Neuronal stem cell (in vitro differentiated cells): ENCODE results near the gene ACTRT2.

Experiments used
- DNase-seq: peaks from one replicate; pipeline ENCODE4 v3.0.0-alpha.2; 2013; ENCODE audit warnings: low spot score
- H2AFZ ChIP-seq: one replicate; pipeline ENCODE4 v1.6.1; 2013; ENCODE audit warnings: mild to moderate bottlenecking, low read length, inconsistent platforms
- H2AK5ac ChIP-seq: 2 replicates; pipeline ENCODE4 v1.6.1; 2013; ENCODE audit warnings: low read depth, mild to moderate bottlenecking, inconsistent platforms, low read length, moderate library complexity, mixed read lengths
- H2BK120ac ChIP-seq: 2 replicates; pipeline ENCODE4 v1.6.1; 2013; ENCODE audit warnings: low read depth, mild to moderate bottlenecking, inconsistent platforms, low read length, moderate library complexity, mixed read lengths
- H2BK12ac ChIP-seq: one replicate; pipeline ENCODE4 v1.6.1; 2013; ENCODE audit warnings: low read length, inconsistent platforms
- H2BK15ac ChIP-seq: 2 replicates; pipeline ENCODE4 v1.6.1; 2013; ENCODE audit warnings: mild to moderate bottlenecking, low read length, inconsistent platforms, mixed read lengths
- H2BK5ac ChIP-seq: one replicate; pipeline ENCODE4 v1.6.1; 2013; ENCODE audit warnings: inconsistent platforms, mild to moderate bottlenecking, low read length, moderate library complexity
- H3K14ac ChIP-seq: one replicate; pipeline ENCODE4 v1.6.1; 2013; ENCODE audit warnings: low read length, inconsistent platforms
- H3K18ac ChIP-seq: 2 replicates; pipeline ENCODE4 v1.6.1; 2013; ENCODE audit warnings: low read length, inconsistent platforms
- H3K23ac ChIP-seq: 2 replicates; pipeline ENCODE4 v1.6.1; 2013; ENCODE audit warnings: low read depth, mild to moderate bottlenecking, mixed read lengths, low read length, inconsistent platforms; ENCODE audit not compliant: poor library complexity
- H3K27ac ChIP-seq: replicated peaks from 3 replicates; pipeline ENCODE4 v1.5.1; 2013; ENCODE audit warnings: low read length, inconsistent platforms
- H3K27me3 ChIP-seq, 3 experiments: 2 replicates each; pipeline ENCODE4 v1.6.1; 2013; ENCODE audit warnings: low read length in 3 of 3, mild to moderate bottlenecking in 2 of 3, inconsistent platforms in 1 of 3, low read depth in 1 of 3, mixed read lengths in 1 of 3, moderate library complexity in 1 of 3; ENCODE audit not compliant: control insufficient read depth in 3 of 3, insufficient read depth in 3 of 3
- H3K36me3 ChIP-seq, 2 donors: replicated peaks in 1 of 2; 2 replicates each; pipeline ENCODE4 v1.6.1; 2013; ENCODE audit warnings: low read length in 2 of 2; ENCODE audit not compliant: control insufficient read depth in 2 of 2, insufficient read depth in 2 of 2
- H3K4ac ChIP-seq: 2 replicates; pipeline ENCODE4 v1.6.1; 2013; ENCODE audit warnings: inconsistent platforms, mild to moderate bottlenecking, low read length, moderate library complexity
- H3K4me1 ChIP-seq, 2 donors: 1 replicate in 1 of 2; 2 replicates in 1 of 2; pipeline ENCODE4 v1.6.1; 2013; ENCODE audit warnings: low read length in 2 of 2, low read depth in 1 of 2; ENCODE audit not compliant: control insufficient read depth in 2 of 2, insufficient read depth in 1 of 2
- H3K4me2 ChIP-seq: one replicate; pipeline ENCODE4 v1.6.1; 2013; ENCODE audit warnings: mild to moderate bottlenecking, low read length, inconsistent platforms; ENCODE audit not compliant: insufficient read depth, poor library complexity, severe bottlenecking
- H3K4me3 ChIP-seq, 2 donors: 2 replicates each; pipeline ENCODE4 v1.5.1; 2013; ENCODE audit warnings: low read length in 2 of 2, mild to moderate bottlenecking in 2 of 2, inconsistent platforms in 1 of 2, moderate library complexity in 1 of 2
- H3K79me1 ChIP-seq: one replicate; pipeline ENCODE4 v1.6.1; 2013; ENCODE audit warnings: low read depth, mild to moderate bottlenecking, inconsistent platforms, low read length, moderate library complexity
- H3K9ac ChIP-seq: one replicate; pipeline ENCODE4 v1.6.1; 2013; ENCODE audit warnings: mild to moderate bottlenecking, low read depth, low read length, inconsistent platforms; ENCODE audit not compliant: poor library complexity
- H3K9me3 ChIP-seq, 2 donors: replicated peaks in 1 of 2; 2 replicates each; pipeline versions ENCODE3 to v1.6.1; 2013; ENCODE audit warnings: low read length in 2 of 2, mild to moderate bottlenecking in 2 of 2, inconsistent platforms in 1 of 2, low read depth in 1 of 2, mixed read lengths in 1 of 2, moderate library complexity in 1 of 2; ENCODE audit not compliant: control insufficient read depth in 2 of 2, insufficient read depth in 1 of 2
- H4K8ac ChIP-seq: one replicate; pipeline ENCODE4 v1.6.1; 2013; ENCODE audit warnings: low read depth, mild to moderate bottlenecking, inconsistent platforms, low read length, moderate library complexity
- H4K91ac ChIP-seq: one replicate; pipeline ENCODE4 v1.6.1; 2013; ENCODE audit warnings: low read length, low read depth, mild to moderate bottlenecking, inconsistent platforms; ENCODE audit not compliant: poor library complexity
- WGBS, 2 donors: extraction: QIAGEN DNeasy Blood & Tissue Kit; methylation state at CpG; one replicate each; pipeline ENCODE4 v1.1.7; 2013; ENCODE audit warnings: missing lambda C conversion rate in 2 of 2, mixed read lengths in 1 of 2; ENCODE audit not compliant: insufficient read length in 2 of 2, insufficient replicate concordance in 1 of 2; ENCODE audit errors: extremely low coverage in 2 of 2; 5-methylcytosine and 5-hydroxymethylcytosine counted together

The ACTRT2 gene

DNA sequence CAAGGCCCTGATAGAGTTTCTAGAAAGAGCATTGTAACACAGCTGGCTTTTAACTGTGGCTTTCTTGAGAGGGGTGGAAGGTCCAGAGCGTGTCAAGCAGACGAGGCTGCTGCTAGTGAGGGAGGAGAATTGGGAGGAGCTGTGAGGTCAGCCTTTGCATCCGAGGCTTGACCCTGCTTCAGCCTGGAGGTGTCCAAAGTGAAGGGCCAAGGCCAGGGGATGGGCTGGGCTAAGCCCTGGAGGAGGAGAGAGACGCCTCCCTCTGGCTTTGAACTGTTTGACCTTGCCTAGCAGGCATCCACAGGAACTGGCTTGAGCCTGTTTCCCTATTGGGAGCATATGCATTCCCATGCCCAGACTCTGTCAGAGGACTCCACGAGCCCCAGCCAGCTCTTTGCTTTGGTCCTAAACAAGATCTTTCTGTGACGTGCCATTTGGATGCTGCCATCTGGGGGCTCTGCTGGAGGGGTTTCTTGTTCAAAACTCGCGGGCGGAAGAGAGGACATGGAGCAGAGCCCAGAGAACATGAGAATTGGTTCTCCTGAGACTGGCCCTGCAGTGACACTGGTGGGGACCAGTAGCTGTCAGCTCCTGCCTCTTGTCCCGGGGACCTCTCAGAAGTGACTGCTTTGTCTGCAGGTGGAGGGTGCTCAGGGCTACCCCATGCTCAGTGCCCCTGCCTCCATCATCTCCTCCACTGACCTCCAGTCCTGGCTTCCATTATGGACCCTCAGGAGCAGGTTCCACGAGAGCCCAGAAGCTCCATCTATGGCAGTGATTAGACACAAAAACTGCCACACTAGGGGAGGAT lies 5.5 kb downstream of the ACTRT2 start:
- no CpG with 5 or more reads among the region's 11 CpGs for WGBS, 2 donors
- Histone ChIP-seq H3K4ac (no peak overlapping the region), H2BK15ac (no peak overlapping the region)

DNA sequence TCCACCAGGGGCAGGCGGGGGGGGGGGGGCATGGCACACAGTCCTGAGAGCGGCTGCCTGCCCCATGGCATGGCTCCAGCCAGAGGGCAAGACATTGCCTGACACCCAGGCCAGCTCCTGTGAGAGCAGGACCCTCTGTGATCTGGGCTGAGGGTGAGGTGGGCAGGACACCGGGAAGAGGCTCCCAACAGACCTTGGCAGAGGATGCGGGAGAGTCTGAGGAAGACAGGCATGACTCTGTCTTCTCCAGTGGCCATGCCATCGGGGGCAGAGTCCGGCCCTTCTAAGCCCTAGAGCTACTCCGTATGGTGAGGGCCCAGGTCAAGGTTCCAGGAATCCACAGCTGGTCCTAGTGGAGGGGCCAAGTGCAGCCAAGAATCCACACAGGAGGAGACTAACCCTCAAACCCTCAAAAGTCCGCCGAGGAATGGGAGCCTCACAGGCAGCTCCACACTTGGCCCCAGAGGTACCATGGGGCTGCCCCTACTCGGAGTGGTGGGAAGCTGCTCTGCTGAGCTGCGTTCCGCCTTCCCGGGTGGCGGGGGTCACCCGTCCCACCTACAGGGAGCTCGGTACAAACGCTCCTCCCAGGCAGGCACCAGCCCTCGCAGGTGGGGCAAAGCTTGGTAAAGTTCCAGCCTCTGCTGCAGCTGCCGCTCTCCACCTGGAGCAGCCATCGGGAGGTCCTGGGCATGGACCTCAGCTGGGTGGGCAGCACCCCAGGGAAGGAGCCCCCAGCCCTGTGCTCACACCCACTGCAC lies 6.5 kb downstream of the ACTRT2 start:
- Histone ChIP-seq H2BK15ac (no peak overlapping the region), H2AK5ac (peak overlapping the region; percentile 89), H3K14ac (peak overlapping the region; percentile 77), H2BK5ac (no peak overlapping the region), H3K27ac (no peak overlapping the region), H3K4me3 (no peak overlapping the region), H3K4ac (no peak overlapping the region), H3K4me2 (no peak overlapping the region), H3K9ac (no peak overlapping the region), H3K18ac (peak overlapping the region; percentile 60), H3K79me1 (peaks cover 2% of the 10 kb centered on the region), H3K36me3 (no peaks in the 10 kb centered on the region), H2AFZ (no peak overlapping the region), H3K9me3 (peaks cover 0 to 8% of the 10 kb centered on the region in 2 donors), H2BK12ac (peak overlapping the region; percentile 32), H3K23ac (no peak overlapping the region), H3K27me3 (peaks cover 0 to 11% (median 0%) of the 10 kb centered on the region in 3 experiments), H2BK120ac (no peak overlapping the region), H4K91ac (no peak overlapping the region), H3K4me1 (no peaks in the 10 kb centered on the region), H4K8ac (no peak overlapping the region)
- DNase-seq: no peak
- WGBS, 2 donors: no CpG with 5 or more reads among the region's 20 CpGs

More for the DNA sequence above, 5.5 kb downstream of the ACTRT2 start:
- Histone ChIP-seq H4K8ac (no peak overlapping the region), H3K4me2 (no peak overlapping the region), H3K18ac (peak overlapping the region; percentile 15), H3K9ac (no peak overlapping the region), H3K27ac (no peak overlapping the region), H2BK12ac (no peak overlapping the region), H3K9me3 (peaks cover 0 to 8% of the 10 kb centered on the region in 2 donors), H3K36me3 (no peaks in the 10 kb centered on the region), H2AK5ac (no peak overlapping the region), H3K27me3 (peaks cover 0 to 5% (median 0%) of the 10 kb centered on the region in 3 experiments), H3K14ac (no peak overlapping the region), H4K91ac (no peak overlapping the region), H3K23ac (no peak overlapping the region), H2AFZ (no peak overlapping the region), H3K4me1 (peaks cover 0 to 2% of the 10 kb centered on the region in 2 donors), H3K79me1 (peaks cover 2% of the 10 kb centered on the region), H2BK5ac (no peak overlapping the region), H3K4me3 (no peak overlapping the region), H2BK120ac (peak overlapping the region; percentile 35)
- no peak for DNase-seq

DNA sequence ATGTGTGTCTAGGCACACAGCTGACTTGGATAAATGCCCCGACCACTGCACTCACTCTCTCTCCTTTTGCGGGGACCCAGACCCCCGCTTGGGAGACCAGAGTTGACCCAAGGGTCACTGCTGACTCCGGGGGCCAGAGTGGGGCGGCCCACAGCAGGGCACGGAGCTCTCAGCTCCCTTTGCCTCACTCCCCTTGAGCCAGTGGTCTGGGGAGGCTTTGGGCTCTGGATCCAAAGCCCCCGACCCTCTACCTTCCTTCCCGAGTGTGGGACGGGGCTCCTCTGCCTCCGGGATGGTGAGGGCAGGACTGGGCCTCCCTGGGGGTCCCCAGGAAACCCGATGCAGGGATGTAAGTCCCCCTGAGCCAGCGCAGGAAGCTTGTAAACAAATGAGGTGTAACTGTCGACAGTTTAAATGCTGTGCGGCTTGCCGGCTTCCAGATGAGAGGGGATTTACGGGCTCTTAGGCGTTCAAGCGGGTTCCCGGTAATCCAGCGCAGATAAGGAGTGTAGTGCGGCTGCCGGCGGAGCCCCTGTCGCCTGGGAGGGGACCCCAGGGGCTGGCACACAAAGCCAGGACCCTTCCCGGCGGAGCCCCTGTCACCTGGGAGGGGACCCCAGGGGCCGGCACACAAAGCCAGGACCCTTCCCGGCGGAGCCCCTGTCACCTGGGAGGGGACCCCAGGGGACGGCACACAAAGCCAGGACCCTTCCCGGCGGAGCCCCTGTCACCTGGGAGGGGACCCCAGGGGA lies 7.4 kb downstream of the ACTRT2 start:
- peak overlapping the region; percentile 24 for H2BK15ac ChIP-seq
- H3K36me3 ChIP-seq: no peaks in the 10 kb centered on the region
- H2BK5ac ChIP-seq: no peak overlapping the region
- H3K27me3 ChIP-seq: peaks cover 0 to 16% (median 0%) of the 10 kb centered on the region in 3 experiments
- no peak overlapping the region for H2BK120ac ChIP-seq
- H3K14ac ChIP-seq: no peak overlapping the region
- no peak overlapping the region for H2AFZ ChIP-seq
- H3K18ac ChIP-seq: peak overlapping the region; percentile 21
- H2BK12ac ChIP-seq: no peak overlapping the region
- peaks cover 0 to 8% of the 10 kb centered on the region in 2 donors for H3K9me3 ChIP-seq
- peak overlapping the region; percentile 89 for H2AK5ac ChIP-seq
- no peak overlapping the region for H3K4me2 ChIP-seq
- H4K8ac ChIP-seq: no peak overlapping the region
- H3K79me1 ChIP-seq: peaks cover 2% of the 10 kb centered on the region
- no peak overlapping the region for H4K91ac ChIP-seq
- no peak overlapping the region for H3K9ac ChIP-seq
- H3K4ac ChIP-seq: no peak overlapping the region
- H3K27ac ChIP-seq: no peak overlapping the region
- no CpG with 5 or more reads among the region's 32 CpGs for WGBS, 2 donors
- no peaks in the 10 kb centered on the region for H3K4me1 ChIP-seq
- no peak for DNase-seq
- no peak overlapping the region for H3K4me3 ChIP-seq
- no peak overlapping the region for H3K23ac ChIP-seq
